ENCODE measurements around the gene FAM20C.

GRCh38 chr7:305410-306151, 113.2 kb downstream of the FAM20C start:
- TF ChIP-seq CTCF (IDR thresholded peaks at IDR 0.05) (no peak), POLR2A (IDR thresholded peaks at IDR 0.05) (no peak)
